ENCODE results near the gene CREBBP.

- TF ChIP-seq CTCF (IDR thresholded peaks at IDR 0.05), result no peak
- no peak for TF ChIP-seq EP300 (IDR thresholded peaks at IDR 0.05)
Measured at GRCh38 chr16:3718019-3718391, 162.5 kb downstream of the CREBBP start.
